T-helper 1 cell treated with Interleukin-12 subunit alpha and Interleukin-12 subunit beta and Interleukin-4 antibody, amounts not matched to agents 30 ng/mL and 1 ng/mL, for 36 hours (primary cell): ENCODE data around the gene UNC93B1. TPM values are rescaled to one million over a fixed set of nuclear protein-coding genes. Genes with fewer than 3 reads are reported as not detected.

Source experiments
- intact Hi-C: fragments of 100-400 bp; cut with micrococcal nuclease; formaldehyde crosslinking; loops from one replicate; pipeline ENCODE4 v1.15.1; 2024
- total RNA-seq: library from RNA; stranded (reverse); gene quantifications from 2 replicates; pipeline ENCODE4 v1.2.3, GENCODE V29; 2022

UNC93B1 gene, protein sequence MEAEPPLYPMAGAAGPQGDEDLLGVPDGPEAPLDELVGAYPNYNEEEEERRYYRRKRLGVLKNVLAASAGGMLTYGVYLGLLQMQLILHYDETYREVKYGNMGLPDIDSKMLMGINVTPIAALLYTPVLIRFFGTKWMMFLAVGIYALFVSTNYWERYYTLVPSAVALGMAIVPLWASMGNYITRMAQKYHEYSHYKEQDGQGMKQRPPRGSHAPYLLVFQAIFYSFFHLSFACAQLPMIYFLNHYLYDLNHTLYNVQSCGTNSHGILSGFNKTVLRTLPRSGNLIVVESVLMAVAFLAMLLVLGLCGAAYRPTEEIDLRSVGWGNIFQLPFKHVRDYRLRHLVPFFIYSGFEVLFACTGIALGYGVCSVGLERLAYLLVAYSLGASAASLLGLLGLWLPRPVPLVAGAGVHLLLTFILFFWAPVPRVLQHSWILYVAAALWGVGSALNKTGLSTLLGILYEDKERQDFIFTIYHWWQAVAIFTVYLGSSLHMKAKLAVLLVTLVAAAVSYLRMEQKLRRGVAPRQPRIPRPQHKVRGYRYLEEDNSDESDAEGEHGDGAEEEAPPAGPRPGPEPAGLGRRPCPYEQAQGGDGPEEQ
- total RNA-seq: 26.3 and 28.1 TPM in 2 replicates

DNA sequence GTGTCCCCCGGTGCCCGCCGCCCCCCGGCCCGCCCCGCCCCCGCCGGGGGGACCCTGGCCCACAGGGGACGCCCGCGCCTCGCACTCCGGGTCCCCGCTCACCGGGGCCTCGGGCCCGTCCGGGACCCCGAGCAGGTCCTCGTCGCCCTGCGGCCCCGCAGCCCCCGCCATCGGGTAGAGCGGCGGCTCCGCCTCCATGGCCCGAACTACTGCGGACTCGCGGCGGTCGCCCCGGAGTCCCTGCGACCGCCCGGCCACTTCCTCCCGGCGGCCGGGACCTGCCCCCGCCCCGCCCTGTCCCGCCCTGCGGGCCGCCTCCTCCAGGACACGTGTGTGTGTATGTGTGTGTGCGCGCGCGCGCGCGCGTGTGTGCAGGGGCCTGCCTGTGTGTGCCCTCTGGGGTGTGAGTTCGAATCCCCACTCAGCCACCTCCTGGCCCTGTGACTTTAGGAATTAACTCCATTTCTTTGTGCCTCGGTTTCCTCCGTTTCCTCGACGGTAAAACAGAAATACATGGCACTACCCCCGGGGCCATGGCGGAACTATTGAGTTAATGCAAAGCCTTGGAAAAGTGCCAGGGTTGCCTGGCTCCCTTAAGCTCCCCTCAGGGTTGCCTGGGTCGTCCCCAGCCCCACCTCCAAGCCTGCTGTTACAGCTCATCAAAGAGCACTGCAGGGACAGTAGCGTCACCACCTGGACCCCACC, at the start of gene UNC93B1:
UNC93B1 (minus strand) TSS at position 252 of the 705 bp plus-strand sequence; CDS start at position 198, 54 bp downstream.
- intact Hi-C loops: loop anchor here (1.0 to 2.0 kb wide), 3 partner anchors 26 to 458 kb away; partner anchors contain the start of gene NDUFS8

DNA sequence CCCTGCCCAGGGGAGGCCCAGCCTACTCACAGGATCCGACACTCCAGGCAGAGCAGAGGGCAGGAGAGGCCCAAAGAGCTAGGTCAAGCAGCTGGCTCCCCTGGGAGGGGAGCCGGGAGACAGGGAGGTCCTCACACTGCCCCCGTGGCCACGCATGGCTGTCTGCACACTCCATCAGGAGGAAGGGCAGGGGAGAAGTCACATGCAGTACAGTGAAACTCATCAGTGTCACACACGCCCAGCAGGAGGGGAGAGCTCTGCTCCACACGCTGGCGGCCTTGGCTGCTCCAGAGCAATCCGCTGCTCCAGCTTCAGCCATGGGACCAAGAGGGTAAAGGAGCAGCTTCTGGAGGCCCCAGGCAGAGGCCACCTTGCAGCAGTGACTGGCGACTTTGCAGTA, 49.2 kb upstream of the UNC93B1 start:
- intact Hi-C loops: no loop called here

DNA sequence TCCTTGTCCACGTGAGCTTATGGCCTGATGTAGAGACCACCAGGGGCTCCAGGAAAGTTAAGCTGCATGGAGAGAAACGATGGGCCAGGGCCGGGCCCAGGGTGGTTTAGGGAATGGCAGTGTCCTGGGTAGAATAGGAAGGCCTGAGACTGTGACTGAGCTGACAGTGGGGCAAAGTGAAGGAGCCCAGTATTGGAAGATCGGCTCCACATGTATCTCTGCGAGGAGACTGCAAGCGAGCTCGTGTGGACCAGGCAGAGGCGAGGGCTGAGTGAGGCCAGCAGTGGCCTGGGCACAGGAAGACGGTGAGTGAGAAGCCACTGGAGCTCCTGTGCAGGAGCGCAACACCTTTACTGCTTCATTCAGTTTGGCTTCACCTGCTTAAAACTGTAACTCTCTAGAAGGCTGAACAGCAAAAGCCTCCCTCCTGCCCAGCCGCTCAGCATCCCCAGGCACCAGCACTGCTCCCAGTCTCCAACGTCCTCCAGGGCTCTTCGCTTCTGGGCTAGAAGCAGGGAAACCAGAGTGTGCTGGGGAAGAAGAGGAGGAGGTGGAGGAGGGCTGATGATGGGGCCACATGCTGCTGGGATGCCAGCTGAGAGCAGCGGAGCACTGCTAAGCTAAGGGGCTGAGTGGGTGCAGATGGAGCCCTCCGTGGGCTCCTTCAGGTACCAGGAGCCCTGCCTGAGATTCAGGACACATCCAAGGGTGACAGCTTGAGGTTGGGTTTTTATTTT, 48.4 kb upstream of the UNC93B1 start:
- intact Hi-C loops: no loop called here

DNA sequence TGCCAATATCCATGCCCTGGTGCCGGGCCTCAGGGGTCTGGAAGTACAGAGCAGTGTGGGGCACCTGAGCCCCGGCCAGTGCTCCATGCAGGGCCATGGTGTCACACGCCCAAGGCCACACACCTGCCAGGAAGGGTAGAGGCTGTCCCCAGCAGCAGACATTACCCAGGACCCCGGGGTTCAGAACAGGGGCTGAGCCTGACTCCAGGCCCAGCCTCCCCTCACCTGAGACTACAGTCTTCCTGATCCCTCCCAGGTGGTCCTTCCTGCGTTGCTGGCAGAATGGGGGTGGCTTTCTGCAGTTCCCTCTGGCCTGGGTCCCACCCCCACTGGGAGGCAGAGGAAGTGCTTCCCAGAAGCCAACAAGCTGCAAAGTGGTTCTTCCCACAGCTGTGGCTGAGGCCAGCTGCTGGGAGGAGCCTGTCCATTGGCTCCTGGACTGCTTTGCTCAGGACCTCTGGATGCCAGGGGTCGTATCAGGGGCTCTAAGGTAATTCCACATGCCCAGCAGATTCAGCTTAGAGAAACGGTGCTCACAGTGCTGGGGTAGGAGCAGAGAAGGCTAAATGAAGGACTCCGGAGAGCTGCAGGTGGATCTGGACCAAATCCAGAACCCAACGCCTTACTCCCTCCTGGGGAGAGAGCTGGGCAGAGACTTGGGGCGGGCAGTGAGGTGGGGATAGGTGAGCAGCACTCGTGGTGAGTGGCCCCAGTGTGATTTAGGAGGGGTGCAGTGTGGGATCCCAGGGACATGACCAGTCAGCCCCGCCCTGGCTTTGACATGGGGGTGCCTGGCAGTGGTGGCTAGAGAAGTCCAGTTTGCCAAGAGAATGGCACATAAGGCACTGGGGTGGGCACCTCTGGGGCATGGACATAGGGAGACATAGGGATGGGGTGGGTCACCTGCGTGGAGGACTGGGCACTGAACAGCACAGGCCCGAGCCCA, 47.6 kb upstream of the UNC93B1 start:
- intact Hi-C loops: no loop called here

DNA sequence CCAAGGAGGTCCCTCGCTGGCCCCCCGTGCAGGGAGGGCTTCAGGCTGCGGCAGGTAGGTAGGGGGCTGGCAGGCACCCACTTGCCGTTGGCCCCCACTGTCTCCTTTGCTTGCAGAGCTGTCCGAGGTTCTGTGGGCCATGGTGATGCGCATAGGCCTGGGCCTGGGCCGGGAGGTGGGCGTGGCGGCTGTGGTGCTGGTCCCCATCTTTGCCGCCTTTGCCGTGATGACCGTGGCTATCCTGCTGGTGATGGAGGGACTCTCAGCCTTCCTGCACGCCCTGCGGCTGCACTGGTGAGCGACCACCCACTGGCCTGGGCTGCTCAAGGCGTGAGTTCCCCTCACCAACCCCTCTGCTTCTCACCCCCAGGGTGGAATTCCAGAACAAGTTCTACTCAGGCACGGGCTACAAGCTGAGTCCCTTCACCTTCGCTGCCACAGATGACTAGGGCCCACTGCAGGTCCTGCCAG, 46.5 kb upstream of the UNC93B1 start:
- intact Hi-C loops: no loop called here

DNA sequence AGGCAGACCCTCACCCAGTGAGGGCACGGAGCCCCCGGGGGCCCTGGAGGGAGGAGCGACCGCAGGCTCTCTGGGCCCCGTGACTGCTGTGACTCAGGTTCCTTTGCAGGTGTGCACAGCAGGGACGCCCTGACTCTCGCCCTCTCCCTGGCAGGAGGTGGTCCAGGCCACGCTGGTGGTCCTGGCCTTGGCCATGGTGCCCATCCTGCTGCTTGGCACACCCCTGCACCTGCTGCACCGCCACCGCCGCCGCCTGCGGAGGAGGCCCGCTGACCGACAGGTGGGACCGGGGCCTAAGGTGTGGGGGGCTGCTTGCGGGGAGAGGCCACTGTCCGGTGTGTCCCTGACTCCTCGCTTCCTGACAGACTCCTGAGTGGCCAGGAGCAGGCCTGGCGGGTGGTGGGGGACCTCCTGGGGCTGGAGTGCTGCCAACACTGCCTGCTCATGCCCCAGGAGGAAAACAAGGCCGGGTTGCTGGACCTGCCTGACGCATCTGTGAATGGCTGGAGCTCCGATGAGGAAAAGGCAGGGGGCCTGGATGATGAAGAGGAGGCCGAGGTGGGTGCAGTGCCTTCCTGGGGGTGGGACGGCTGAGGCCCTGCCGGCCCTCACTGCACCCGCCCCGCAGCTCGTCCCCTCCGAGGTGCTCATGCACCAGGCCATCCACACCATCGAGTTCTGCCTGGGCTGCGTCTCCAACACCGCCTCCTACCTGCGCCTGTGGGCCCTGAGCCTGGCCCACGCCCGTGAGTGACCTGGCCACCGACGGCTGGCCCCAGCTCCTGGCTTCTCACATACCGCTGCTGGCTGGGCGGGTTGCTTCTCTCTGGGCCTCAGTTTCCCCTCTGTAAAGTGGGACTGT, 45.8 kb upstream of the UNC93B1 start:
- intact Hi-C loops: no loop called here

DNA sequence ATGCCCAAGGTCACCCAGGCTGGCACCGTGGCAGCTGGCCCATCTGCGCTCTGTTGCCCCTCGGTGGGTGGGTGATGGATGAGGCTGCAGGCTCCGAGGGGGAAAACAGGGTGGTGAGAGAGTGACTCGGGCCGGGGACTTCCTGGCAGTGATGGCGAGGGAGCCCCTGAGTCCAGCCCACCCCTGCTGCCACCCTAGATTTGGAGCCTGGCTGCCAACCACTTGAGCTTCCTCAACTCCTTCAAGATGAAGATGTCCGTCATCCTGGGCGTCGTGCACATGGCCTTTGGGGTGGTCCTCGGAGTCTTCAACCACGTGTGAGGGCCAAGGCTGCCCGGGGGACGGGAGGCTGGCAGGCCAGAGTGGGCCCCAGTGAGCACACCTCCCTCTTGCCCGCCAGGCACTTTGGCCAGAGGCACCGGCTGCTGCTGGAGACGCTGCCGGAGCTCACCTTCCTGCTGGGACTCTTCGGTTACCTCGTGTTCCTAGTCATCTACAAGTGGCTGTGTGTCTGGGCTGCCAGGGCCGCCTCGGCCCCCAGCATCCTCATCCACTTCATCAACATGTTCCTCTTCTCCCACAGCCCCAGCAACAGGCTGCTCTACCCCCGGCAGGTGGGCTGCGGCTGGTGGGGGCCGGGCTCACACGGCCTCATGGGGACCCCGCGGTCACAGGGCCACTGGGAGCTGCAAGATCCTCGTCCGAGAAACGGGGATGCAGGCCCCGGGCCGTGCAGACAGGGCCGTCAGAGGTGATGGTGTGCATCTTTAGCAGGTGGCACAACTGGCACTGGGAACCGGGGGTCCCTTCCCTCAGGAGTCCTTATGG, 45.0 kb upstream of the UNC93B1 start:
- intact Hi-C loops: no loop called here

DNA sequence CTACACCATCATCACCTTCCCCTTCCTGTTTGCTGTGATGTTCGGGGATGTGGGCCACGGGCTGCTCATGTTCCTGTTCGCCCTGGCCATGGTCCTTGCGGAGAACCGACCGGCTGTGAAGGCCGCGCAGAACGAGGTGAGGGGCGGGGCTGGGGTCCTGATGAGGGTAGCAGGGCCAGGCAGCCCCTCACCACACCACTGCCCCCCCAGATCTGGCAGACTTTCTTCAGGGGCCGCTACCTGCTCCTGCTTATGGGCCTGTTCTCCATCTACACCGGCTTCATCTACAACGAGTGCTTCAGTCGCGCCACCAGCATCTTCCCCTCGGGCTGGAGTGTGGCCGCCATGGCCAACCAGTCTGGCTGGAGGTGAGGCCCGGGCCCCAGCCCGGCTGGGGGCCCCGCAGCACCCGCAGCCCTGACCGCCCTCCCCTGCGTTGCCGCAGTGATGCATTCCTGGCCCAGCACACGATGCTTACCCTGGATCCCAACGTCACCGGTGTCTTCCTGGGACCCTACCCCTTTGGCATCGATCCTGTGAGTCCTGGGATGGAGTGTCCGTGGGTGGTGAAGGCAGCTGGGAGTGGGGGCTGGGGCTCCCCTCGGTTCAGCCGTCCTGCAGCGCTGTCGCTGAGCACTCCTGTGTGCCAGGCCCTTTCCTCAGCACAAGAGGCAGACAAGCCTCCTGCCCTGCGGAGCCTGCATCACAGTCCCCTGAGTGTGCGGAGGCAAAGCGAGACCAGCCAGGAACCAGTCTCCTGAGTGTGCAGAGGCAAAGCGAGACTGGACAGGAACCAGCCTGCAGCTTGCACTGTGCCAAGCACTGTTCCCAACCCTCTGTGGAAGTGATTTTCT, 43.8 kb upstream of the UNC93B1 start:
- intact Hi-C loops: no loop called here

DNA sequence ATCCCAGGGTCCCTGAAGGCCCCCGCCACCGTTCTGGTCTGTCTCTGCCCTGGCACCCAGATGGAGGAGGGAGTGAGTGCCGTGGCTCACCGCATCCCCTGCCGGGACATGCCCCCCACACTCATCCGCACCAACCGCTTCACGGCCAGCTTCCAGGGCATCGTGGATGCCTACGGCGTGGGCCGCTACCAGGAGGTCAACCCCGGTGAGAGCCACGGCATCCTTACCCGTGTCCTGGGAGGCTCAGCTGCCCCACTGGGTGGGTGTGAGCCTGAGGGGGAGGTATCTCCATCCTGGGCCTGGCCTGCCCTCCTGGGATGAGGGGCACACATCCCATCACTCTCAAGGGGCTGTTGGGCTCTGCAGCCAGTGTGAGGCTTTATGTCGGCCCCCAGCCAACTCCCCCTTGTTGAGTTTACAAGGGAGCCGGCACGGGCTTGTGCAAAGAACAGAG, 41.0 kb upstream of the UNC93B1 start:
- intact Hi-C loops: no loop called here

DNA sequence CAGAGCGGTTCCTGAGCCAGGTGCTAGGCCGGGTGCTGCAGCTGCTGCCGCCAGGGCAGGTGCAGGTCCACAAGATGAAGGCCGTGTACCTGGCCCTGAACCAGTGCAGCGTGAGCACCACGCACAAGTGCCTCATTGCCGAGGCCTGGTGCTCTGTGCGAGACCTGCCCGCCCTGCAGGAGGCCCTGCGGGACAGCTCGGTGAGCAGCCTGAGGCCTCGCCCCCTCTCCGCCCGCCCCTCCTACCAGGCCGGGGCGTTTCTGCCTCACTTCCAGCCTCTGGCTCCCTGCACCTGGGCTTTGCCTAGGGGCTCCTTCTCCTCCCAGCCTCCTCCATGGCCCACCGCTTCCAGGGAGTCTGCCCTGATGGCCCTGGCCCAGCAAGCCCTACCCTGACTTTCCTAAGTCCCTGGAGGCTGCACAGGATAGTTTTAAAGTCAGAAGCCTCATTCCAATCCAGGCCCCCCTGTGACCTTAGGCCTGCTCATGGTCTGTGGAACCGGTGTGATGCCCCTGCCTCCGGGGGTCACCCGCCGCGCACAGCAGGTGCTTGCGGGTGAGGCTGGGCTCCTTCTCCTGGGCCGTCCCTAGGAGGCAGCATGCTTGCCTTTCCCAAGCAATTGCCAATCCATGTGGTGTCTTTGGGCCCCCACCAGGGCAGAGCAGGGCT, 40.4 kb upstream of the UNC93B1 start:
- intact Hi-C loops: no loop called here

DNA sequence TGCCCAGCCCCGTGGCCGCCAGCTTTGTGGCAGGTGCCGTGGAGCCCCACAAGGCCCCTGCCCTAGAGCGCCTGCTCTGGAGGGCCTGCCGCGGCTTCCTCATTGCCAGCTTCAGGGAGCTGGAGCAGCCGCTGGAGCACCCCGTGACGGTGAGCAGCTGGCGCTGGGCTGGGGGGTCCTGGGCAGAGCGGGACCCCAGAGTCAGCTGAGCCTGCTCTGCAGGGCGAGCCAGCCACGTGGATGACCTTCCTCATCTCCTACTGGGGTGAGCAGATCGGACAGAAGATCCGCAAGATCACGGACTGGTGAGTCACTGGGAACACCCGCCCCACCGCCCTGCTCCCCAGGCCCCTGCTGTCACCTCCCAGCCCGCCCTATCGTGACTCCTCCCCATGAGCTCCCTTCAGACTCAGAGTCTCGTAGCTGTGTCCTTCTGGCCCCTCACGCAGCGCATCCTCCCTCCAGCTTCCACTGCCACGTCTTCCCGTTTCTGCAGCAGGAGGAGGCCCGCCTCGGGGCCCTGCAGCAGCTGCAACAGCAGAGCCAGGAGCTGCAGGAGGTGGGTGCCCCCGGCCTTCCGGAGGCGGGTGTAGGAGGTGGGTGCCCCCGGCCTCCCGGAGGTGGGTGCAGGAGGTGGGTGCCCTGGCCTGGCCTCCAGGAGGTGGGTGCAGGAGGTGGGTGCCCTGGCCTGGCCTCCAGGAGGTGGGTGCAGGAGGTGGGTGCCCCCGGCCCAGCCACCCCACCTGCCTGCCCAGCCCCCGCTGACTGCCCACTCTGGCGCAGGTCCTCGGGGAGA, 39.6 kb upstream of the UNC93B1 start:
- intact Hi-C loops: no loop called here

DNA sequence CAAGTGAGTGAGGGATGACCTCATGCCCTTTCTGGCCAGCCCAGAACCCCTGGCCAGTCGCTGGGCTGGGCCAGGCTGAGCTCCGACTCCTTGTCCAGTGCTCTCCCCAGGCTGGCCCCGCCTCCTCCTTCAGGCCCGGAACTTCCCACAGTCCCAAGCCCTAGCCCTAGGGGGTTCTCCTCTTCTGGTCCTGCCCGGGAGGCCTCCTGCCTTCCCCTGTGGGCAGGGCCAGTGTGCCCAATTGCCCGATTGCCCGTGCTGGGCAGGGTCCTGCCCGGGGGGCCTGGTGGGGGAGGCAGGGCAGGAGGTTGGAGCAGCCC, 39.1 kb upstream of the UNC93B1 start:
- intact Hi-C loops: no loop called here

DNA sequence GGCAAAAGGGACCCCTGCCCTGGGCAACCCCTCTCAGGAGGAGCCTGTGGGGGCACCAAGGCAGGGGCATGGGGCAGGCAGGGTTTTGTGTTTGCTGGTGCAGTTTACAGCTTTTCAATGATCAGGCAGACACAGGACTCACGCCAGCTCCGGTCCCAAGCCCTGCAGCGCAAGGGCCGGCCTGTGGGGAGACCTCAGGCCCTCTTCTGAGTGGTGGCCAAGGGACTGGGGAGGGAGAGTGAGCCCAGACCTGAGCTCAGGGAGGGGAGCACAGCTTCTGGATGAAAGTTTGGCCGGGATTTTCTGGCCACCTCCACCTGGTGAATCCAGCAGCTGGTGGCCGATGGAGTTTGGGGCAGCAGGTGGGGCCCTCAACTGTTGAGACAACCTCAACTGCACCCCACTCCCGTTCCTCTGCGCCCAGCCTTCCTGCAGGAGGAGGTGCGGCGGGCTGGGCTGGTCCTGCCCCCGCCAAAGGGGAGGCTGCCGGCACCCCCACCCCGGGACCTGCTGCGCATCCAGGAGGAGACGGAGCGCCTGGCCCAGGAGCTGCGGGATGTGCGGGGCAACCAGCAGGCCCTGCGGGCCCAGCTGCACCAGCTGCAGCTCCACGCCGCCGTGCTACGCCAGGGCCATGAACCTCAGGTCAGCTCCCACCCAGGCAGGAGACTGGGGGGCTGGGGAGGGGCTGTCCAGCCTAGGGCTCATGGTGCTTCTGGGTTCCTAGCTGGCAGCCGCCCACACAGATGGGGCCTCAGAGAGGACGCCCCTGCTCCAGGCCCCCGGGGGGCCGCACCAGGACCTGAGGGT, 38.5 kb upstream of the UNC93B1 start:
- intact Hi-C loops: no loop called here

DNA sequence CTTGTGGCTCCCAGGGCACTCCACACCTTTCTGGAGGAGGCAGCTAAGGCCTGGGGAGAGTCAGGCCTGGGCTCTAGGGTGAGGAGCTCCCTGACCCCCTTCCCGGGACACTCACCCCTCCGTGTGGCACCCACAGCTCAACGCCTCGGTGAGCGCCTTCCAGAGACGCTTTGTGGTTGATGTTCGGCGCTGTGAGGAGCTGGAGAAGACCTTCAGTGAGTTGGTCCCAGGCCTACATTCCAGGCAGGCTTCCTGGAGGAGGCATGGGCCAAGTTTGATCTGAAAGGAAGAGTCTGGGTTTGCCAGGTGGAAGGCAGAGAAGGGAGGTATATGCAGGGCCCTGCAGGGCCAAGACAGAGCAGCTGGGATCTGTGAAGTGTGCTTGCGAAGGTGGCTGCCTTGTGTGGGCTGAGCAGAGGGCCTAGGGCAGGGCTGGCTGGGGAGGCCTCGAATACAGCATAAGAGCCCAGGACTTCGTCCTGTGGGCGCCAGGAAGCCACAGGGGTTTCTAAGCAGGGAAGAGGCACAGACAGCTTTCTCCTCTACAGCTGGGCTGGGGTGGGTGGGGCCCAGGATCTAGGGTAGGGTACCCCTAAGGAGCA, 37.8 kb upstream of the UNC93B1 start:
- intact Hi-C loops: loop anchor here (2.0 kb wide), 1 partner anchor 79 kb away; the partner anchor contains the start of gene CHKA
